GM12864 (cell line): ENCODE data around the gene TBC1D17.

Experiments
- DNase-seq: peaks from one replicate; pipeline ENCODE4 v3.0.0-alpha.2; 2011; ENCODE audit warnings: low read depth
- H3K4me3 ChIP-seq: 2 replicates; pipeline ENCODE4 v1.5.1; 2011; ENCODE audit warnings: mild to moderate bottlenecking, low read depth, low read length, control low read depth
- CTCF ChIP-seq: IDR thresholded peaks from 2 replicates; pipeline ENCODE4 v1.5.1; 2011; ENCODE audit warnings: low read depth, mild to moderate bottlenecking, moderate library complexity, low read length, control low read depth, inconsistent platforms; ENCODE audit errors: missing control alignments

The TBC1D17 gene

DNA sequence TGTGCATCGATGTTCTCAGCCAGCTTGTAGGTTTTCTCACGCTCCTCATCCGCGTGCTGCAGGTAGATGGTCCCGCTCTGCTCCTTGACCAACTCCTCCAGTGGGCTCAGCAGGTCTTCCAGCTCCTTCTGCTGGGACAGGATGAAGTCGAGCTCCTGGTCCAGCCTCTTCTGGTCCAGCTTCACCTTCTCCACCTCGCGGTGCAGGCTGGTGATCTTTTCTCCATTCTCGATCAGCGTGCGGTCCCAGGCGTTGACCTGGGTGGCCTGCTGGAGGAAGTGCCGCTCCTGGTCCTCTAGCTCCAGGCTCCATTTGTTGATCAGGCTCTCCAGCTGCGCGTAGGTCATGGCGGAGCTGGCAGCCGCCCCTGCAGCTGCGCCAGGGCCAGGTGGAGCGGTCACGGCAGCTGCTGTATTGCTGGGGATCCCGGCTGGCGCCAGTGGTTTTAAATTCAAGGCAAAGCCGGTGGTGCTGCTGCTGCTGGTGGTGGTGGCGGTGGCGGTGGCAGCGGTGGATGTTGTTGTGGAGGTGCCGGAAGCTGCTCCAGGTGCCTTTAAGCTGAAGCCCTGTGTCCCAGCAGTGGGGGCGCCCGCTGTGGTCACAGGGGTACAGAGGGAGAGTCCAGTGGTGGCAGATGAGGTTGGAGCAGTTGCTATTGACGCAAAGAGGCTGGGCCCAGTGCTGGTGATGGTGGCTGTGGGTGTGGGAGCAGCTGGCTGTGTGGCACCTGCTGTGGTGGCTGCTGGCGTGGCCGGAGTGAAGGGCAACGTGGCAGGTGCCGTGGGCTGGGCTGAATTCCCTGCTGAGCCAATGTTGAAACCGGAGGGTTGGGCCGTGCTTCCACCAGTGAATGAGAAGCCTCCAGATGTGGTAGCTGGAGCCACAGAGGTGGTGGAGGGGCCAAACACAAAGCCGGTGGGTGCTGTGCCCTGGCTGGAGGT lies 31.2 kb downstream of the TBC1D17 start:
- H3K4me3 ChIP-seq, result no peak overlapping the region
- DNase-seq, result no peak
- no peak for TF ChIP-seq CTCF

DNA sequence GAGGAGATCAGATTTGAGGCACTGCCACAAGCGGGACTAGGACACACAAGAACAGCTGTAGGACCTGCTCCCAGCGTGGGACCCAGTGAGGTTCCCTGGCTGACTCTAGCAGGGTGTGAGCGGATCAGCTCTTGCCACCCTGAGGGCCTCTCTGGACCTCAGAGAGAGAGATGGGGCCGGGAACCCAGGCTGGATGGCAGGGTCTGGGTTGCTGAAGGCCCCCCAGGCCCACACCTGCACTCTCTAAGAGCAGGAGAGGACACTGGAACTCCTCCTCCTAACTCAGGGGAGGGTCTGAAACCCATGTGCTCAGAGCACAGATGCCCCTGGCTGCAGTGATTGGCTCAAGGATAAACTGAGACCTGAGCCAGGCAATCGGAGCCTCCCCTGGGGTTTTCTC lies 32.7 kb downstream of the TBC1D17 start:
- no peak overlapping the region for H3K4me3 ChIP-seq
- no peak for TF ChIP-seq CTCF
- DNase-seq, result no peak

DNA sequence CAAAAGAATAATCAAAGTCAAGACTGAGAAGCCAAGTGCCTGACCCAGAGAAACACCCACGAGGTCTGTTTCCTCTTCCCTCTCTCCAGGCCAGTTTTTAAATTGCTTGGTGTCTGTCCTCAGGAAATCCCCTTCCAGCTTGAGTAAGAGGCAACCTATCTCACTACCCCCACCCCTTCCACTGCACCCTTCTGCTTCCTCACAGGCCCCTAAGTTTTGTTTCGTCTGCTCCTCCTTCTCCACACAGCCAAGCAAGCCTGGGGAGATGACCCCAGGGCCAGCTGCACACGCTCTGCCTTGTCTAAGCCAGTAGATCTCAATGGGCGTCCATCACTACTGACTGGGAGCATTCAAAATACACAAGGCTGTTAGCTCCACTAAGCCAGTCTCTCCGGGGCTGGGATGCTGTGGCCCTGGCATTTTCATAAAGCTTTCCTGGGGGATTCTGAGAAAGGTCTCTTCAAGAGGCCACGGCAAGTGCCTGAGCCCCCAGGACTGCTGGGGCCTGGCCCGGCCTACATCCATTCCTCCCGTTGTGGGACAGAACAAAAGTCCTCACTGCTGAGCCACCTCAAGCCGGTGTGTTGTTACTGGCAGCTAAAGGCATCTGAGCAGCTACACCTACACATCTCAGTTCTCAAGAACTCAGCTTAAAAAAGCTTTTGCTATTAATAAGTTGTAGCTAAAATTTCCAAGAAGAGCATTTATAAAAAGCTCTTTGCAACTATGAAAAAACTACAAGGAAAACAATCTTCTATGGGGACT lies 34.1 kb downstream of the TBC1D17 start:
- TF ChIP-seq CTCF, result no peak
- H3K4me3 ChIP-seq, result peak overlapping the region; percentile 11; the same call in 1 of the 2 replicates
- no peak for DNase-seq

DNA sequence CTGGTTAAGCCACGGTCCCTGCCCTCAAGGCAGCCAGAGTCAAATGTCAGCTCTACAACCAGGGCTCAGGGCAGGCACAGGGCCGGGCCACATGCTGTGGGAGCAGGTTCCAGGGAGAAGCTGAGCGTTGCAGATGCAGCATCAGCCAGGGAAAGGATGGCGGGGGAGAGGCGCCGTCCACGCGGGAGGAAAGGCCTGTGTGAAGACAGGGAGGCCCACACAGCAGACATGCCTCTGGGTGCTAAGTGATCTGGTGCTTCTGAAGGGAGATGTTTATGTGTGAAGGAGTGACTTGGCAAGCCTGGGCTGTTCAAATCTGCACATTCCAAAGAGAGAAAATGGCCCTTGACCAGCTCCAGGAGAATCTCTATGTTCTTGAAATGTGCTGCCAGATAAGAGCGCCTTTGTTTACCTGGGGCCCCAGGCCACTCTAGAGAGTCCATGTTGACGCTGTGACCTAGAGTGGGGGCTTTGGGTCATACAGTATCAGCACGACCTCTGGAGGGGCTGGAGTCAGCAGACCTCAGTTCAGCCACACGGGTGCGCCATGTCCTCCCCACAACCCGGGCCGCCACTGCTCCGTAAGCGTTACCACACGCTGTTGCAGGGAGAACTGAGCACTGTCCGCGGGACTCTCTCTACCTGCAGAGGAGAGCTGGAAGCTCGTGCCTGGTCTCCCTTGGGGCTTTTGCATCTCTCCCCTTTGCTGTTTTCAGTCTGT lies 35.6 kb downstream of the TBC1D17 start:
- no peak for DNase-seq
- peak; percentile 71 for TF ChIP-seq CTCF

GRCh38 chr19:49913720-49914119 lies 36.2 kb downstream of the TBC1D17 start:
- H3K4me3 ChIP-seq, result peak overlapping the region; percentile 21; the same call in 1 of the 2 replicates
- no peak for DNase-seq
- TF ChIP-seq CTCF, result no peak

More for the DNA sequence above, 35.6 kb downstream of the TBC1D17 start:
- peak overlapping the region; percentile 21; the same call in 1 of the 2 replicates for H3K4me3 ChIP-seq

- DNase-seq, result no peak
- H3K4me3 ChIP-seq, result no peak overlapping the region
- peak; percentile 48 for TF ChIP-seq CTCF
Observed at GRCh38 chr19:49915271-49915670, 37.8 kb downstream of the TBC1D17 start.
